Hematopoietic multipotent progenitor cell (in vitro differentiated cells): Measurements from ENCODE around the gene FADS6. TPM values are rescaled to one million over a fixed set of nuclear protein-coding genes. Genes with fewer than 3 reads are reported as not detected.
"Not testable (repeated sequence)": the region's sequence is repeated elsewhere in the genome, so short reads cannot be mapped to it uniquely, and the experiment has no call there.

Experiments
- DNase-seq, 3 donors: peaks; one replicate each; pipeline ENCODE4 v3.0.0-alpha.2; 2011 to 2015; ENCODE audit warnings: low read depth in 2 of 3, low spot score in 2 of 3
- total RNA-seq: library from RNA; depleted of rRNA; stranded (reverse); fragments of >200 nt; gene quantifications from one replicate; pipeline ENCODE4 v1.2.3, GENCODE V29; 2012

The FADS6 gene
- total RNA-seq, 1 donor = not detected

DNA sequence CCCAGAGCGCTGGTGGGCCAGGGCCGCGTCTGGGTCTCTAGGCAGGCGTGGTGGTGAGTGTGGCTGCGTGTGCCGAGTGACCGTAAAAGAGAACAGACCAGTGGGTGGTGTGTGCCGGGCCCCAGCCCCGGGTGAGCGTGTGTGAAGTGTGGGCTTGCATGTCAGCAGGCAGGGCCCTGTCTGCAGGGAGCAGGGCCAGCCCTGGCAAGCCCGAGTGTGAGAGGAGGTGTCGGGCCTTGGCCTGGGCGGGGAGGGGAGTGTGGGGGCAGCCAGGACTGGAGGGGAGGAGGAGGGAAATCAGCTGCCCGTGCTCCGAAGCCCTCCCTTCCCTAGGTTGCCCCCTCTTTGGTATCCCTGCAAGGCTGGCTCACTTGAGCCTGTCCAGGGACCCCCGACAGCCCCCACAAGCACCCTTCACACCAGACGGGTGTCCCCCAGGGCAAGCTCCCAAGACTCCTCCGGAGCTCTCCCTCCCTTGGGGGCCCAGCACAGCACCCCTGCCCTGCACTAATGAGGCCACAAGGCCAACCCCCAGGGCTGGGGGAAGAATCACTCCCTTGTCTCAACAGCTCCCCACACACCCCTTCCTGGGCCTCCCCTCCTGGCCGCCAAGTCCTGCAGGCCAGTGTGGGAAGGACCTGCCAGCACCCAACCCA lies 27.7 kb upstream of the FADS6 start:
- DNase-seq = no peak

GRCh38 chr17:74920642-74921025 lies 27.2 kb upstream of the FADS6 start:
- DNase-seq = no peak

GRCh38 chr17:74920306-74920620 lies 26.8 kb upstream of the FADS6 start:
- DNase-seq = no peak

DNA sequence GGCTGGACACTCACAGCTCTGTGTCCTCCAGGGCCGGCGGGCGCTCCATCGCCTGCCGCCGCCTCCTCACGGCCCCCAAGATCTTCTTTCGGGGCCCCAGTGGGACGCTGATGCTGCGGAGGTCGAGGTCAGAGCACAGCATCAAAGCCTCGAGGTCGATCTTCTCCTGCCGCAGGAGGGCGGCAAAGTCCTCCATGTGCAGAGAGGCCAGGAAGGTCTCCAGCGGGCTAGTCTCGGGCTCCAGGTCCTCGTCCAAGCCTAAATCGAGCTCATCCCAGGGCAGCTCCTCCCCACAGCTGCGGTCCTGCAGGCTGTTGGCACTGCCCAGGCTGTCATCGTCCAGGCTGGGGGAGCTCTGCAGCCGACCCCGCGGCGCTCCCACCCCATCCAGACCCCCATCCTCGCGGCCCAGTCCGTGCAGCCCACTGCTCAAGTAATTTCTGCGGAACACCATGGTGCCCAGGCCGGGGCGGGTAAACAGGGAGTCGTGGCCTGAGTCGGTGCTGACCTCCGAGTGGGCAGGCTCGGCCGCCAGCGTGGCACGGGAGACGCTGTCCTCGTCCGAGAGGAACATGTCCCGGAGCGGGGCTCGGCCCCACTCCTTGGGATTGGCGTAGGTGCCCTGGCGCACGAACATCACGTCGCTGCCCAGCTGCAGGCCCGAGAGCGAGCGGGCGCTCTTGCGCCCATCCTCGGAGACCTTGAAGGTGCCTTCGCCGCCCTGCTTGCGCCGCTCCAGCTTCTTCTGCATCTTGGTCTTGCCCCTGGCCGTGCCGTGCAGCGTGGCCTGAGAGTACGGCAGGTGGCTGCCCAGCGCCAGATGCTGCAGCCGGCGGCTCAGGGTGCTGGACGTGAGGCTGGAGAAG lies 26.2 kb upstream of the FADS6 start:
- peak in 1 of 3 donors; percentile 39 for DNase-seq

GRCh38 chr17:74918906-74919305 lies 25.5 kb upstream of the FADS6 start:
- DNase-seq = no peak

- peak in 1 of 3 donors; percentile 56 for DNase-seq
Measured at GRCh38 chr17:74917430-74917829, 24.0 kb upstream of the FADS6 start.

- DNase-seq = no peak
Measured at GRCh38 chr17:74916851-74917199, 23.4 kb upstream of the FADS6 start.

GRCh38 chr17:74916136-74916850 lies 22.9 kb upstream of the FADS6 start:
- no peak for DNase-seq

- not testable (repeated sequence) for DNase-seq
Measured at GRCh38 chr17:74911423-74911822, 18.0 kb upstream of the FADS6 start.

GRCh38 chr17:74909097-74909496 lies 15.7 kb upstream of the FADS6 start:
- DNase-seq = not testable (repeated sequence)

DNA sequence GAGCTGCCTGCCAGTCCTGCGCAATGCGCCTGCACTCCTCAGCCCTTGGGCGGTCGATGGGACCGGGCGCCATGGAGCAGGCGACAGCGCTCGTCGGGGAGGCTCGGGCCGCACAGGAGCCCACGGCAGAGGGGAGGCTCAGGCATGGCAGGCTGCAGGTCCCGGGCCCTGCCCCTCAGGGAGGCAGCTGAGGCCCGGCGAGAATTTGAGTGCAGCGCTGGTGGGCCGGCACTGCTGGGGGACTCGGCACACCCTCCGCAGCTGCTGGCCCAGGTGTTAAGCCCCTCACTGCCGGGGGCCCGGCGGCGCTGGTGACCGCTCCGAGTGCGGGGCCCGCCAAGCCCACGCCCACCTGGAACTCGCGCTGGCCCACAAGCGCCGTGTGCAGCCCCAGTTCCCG lies 13.6 kb upstream of the FADS6 start:
- no peak for DNase-seq

- not testable (repeated sequence) for DNase-seq
Measured at GRCh38 chr17:74906214-74906793, 12.9 kb upstream of the FADS6 start.

DNA sequence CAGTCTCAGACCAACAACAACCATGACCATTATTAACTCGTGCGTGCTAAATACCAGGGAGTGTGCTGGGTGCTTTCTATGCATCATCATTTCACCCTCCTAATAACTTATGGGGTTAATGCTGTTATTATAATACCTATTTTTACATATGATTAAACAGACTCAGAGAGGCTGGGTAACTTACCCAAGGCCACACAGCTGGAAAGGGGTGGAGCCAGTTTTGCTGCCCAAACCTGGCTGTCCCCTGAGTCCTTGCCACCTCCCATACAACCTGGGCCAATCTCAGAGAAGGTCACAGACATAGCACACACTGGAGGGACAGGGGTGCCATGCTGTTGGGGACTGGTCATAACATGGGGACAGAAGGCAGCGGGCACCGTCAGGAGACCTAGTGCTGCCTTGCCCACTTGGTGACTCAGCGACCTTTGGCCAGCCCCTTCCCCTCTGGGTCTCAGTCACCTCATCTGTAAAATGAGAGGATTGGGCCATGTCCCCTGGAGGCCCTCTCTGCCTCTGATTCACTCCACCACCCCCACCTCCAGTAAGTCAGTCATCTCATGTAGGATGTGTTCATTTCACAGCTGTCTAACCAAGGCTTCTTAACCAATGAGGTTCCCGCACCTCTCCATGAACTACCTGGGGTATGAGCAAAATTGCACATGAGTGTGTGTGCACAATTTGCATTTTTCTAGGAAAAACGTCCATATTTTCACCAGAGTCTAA lies 11.4 kb upstream of the FADS6 start:
- no peak for DNase-seq

GRCh38 chr17:74903671-74904070 lies 10.2 kb upstream of the FADS6 start:
- no peak for DNase-seq

DNA sequence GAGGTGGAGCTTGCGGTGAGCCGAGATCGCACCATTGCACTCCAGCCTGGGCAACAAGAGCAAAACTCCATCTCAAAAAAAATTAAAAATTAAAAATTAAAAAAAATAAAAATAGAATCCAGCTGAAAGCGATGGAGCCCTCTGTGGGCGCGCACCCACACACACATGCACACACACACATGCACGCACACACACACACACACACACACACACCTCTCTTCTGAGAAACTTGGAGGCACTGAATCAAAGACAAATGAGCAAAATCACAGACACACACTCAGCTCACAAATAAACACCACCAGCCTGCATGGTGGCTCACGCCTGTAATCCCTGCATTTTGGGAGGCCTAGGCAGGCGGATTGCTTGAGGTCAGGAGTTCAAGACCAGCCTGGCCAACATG lies 9.6 kb upstream of the FADS6 start:
- DNase-seq = no peak

- DNase-seq = peak in 1 of 3 donors; percentile 39
Measured at GRCh38 chr17:74901353-74902135, 8.1 kb upstream of the FADS6 start.

- no peak for DNase-seq
Measured at GRCh38 chr17:74900208-74900607, 6.8 kb upstream of the FADS6 start.

DNA sequence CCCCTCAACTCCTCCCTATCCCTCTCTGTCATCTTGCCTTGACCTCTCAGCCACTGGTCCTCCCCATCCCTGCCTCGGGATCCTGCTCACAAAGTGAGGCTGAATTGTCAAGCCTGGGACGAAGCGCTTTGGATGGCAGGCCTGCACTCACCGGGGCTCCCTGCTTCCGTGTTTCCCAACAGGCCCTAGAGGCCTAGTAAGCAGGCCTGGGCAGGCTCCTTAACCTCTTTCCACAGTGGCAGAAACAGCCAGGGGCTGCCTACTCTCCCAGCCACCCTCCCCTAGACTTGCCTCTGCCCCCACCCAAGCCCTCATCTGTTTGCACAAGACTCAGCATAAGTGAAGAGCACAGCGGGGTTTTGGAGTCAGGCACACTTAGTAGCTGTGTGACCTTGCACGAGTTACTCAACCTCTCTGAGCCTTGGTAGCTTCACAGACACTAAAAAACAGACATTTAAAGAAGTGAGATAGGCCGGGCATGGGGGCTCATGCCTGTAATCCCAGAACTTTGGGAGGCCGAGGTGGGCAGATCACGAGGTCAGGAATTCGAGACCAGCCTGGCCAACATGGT lies 5.0 kb upstream of the FADS6 start:
- DNase-seq = no peak

- no peak for DNase-seq
Measured at GRCh38 chr17:74893936-74894671, 671 bp upstream of the FADS6 start.
